Measurements from ENCODE around the gene POLE. TPM values are rescaled to one million over a fixed set of nuclear protein-coding genes. Genes with fewer than 3 reads are reported as not detected.

Gene POLE
- total RNA-seq, 1 experiment from 2014 or later: 147 TPM

DNA sequence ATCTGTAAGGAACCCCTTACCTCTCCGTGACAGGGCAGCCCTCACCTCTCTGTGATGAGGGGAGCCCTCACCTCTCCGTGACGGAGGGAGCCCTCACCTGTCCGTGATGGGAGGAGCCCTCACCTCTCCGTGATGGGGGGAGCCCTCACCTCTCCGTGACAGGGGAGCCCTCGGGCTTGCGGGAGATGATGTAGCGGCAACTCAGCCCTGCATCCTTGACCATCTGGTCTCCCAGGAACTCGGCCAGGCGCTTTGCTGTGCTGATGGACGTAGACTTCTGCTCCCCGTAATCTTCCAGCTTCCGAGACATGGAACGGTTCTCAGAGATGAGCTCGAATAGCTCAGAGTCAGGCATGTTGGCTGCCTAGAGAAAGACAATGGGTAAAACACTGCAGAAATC, 28.0 kb downstream of the POLE start:
- no CpG with 5 or more reads among the region's 16 CpGs for WGBS (ENCODE audit: extremely low coverage, insufficient read length, low lambda C conversion rate)
- no peaks in the 10 kb centered on the region for H3K9me3 Mint-ChIP-seq

More for the DNA sequence above, 28.0 kb downstream of the POLE start:
- Histone ChIP-seq H2BK15ac (ENCODE audit: low read depth, low read length) (no peak overlapping the region), H3K27ac (ENCODE audit: insufficient read length, low read depth, low read length) (no peak overlapping the region), H4K5ac (ENCODE audit: insufficient read length, low read depth, low read length) (no peak overlapping the region), H2BK120ac (ENCODE audit: low read depth, low read length, poor library complexity, severe bottlenecking) (no peak overlapping the region), H3K79me1 (ENCODE audit: insufficient read depth, low read depth, low read length, poor library complexity, severe bottlenecking) (no peaks in the 10 kb centered on the region), H2AK5ac (ENCODE audit: insufficient read length, low read length) (no peak overlapping the region), H3K14ac (ENCODE audit: insufficient read depth, low read length) (no peak overlapping the region), H3K18ac (ENCODE audit: insufficient read length, low read depth, low read length) (no peak overlapping the region), H2BK5ac (ENCODE audit: insufficient read length, low read length) (no peak overlapping the region), H3K9ac (ENCODE audit: extremely low read depth, insufficient read length, low read length) (no peak overlapping the region), H4K91ac (ENCODE audit: insufficient read length, low read depth, low read length) (no peak overlapping the region), H2BK20ac (ENCODE audit: low read depth, low read length, poor library complexity, severe bottlenecking) (no peak overlapping the region), H3K56ac (ENCODE audit: insufficient read length, low read depth, low read length) (no peak overlapping the region), H4K8ac (replicated peaks; ENCODE audit: insufficient read length, low read depth, low read length) (no peak overlapping the region), H3K23ac (ENCODE audit: insufficient read length, low read depth, low read length) (no peak overlapping the region), H3K4me1 (ENCODE audit: insufficient read depth, low read length) (no peaks in the 10 kb centered on the region), H2BK12ac (ENCODE audit: insufficient read length, low read depth, low read length) (no peak overlapping the region), H2AFZ (ENCODE audit: low read length) (no peak overlapping the region), H3K4ac (ENCODE audit: low read depth, low read length) (no peak overlapping the region), H3K79me2 (ENCODE audit: insufficient read depth, low read length) (no peaks in the 10 kb centered on the region), H4K20me1 (ENCODE audit: control insufficient read depth, insufficient read depth, insufficient read length) (no peaks in the 10 kb centered on the region), H3K27me3 (ENCODE audit: insufficient read depth, low read length) (no peaks in the 10 kb centered on the region), H3K4me2 (ENCODE audit: insufficient read depth, insufficient read length, low read length) (no peak overlapping the region), H3K23me2 (ENCODE audit: insufficient read length, low read depth, low read length, poor library complexity, severe bottlenecking) (no peaks in the 10 kb centered on the region), H3T11ph (ENCODE audit: low read length) (no peak overlapping the region), H3K9me3 (ENCODE audit: control insufficient read depth, low read depth, low read length) (no peaks in the 10 kb centered on the region)
- Mint-ChIP-seq H3K27ac (no peak overlapping the region), H3K4me1 (no peaks in the 10 kb centered on the region), H3K4me3 (no peak overlapping the region), H3K36me3 (ENCODE audit: insufficient read depth in 1 of 3, low read depth in 3 of 3) (peaks cover 50 to 93% (median 87%) of the 10 kb centered on the region in 3 experiments), H3K27me3 (ENCODE audit: low read depth) (no peaks in the 10 kb centered on the region)
- TF ChIP-seq, protein P1, sequence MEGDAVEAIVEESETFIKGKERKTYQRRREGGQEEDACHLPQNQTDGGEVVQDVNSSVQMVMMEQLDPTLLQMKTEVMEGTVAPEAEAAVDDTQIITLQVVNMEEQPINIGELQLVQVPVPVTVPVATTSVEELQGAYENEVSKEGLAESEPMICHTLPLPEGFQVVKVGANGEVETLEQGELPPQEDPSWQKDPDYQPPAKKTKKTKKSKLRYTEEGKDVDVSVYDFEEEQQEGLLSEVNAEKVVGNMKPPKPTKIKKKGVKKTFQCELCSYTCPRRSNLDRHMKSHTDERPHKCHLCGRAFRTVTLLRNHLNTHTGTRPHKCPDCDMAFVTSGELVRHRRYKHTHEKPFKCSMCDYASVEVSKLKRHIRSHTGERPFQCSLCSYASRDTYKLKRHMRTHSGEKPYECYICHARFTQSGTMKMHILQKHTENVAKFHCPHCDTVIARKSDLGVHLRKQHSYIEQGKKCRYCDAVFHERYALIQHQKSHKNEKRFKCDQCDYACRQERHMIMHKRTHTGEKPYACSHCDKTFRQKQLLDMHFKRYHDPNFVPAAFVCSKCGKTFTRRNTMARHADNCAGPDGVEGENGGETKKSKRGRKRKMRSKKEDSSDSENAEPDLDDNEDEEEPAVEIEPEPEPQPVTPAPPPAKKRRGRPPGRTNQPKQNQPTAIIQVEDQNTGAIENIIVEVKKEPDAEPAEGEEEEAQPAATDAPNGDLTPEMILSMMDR (conservative IDR thresholded peaks at IDR 0.05): no peak
- no peak for DNase-seq

Measured in H9 (cell line).